CD4-positive, alpha-beta T cell treated with Interleukin-4 for 4 hours (primary cell): Measurements from ENCODE around the gene COQ8A.

Source experiments
- DNase-seq: peaks from one replicate; pipeline ENCODE4 v3.0.0-alpha.2; 2020

The COQ8A gene

GRCh38 chr1:226940029-226940805 lies at the start of gene COQ8A:
Gene COQ8A (plus strand): TSS chr1:226940294. CDS start chr1:226961386, 21,092 bp downstream.
- DNase-seq: peak; percentile 100

- DNase-seq: no peak
These were observed 49.6 kb upstream of the COQ8A start for GRCh38 chr1:226890331-226891108.

GRCh38 chr1:226891346-226891745 lies 48.7 kb upstream of the COQ8A start:
- DNase-seq: no peak

- DNase-seq: no peak
These were observed 48.1 kb upstream of the COQ8A start for GRCh38 chr1:226891846-226892523.

- DNase-seq: no peak
These were observed 47.6 kb upstream of the COQ8A start for GRCh38 chr1:226892524-226892875.

GRCh38 chr1:226893936-226894335 lies 46.2 kb upstream of the COQ8A start:
- no peak for DNase-seq

GRCh38 chr1:226894826-226895225 lies 45.3 kb upstream of the COQ8A start:
- DNase-seq: no peak

GRCh38 chr1:226895644-226896043 lies 44.5 kb upstream of the COQ8A start:
- no peak for DNase-seq

GRCh38 chr1:226898246-226898645 lies 41.8 kb upstream of the COQ8A start:
- no peak for DNase-seq

- no peak for DNase-seq
These were observed 38.7 kb upstream of the COQ8A start for GRCh38 chr1:226901421-226901820.

GRCh38 chr1:226902601-226903000 lies 37.5 kb upstream of the COQ8A start:
- DNase-seq: no peak

- DNase-seq: no peak
These were observed 36.0 kb upstream of the COQ8A start for GRCh38 chr1:226903819-226904716.

GRCh38 chr1:226904772-226905171 lies 35.3 kb upstream of the COQ8A start:
- DNase-seq: no peak

- DNase-seq: no peak
These were observed 31.7 kb upstream of the COQ8A start for GRCh38 chr1:226908419-226908818.

GRCh38 chr1:226908913-226909312 lies 31.2 kb upstream of the COQ8A start:
- no peak for DNase-seq

GRCh38 chr1:226912587-226913176 lies 27.4 kb upstream of the COQ8A start:
- DNase-seq: peak; percentile 14

- DNase-seq: no peak
These were observed 24.5 kb upstream of the COQ8A start for GRCh38 chr1:226915672-226915995.

- no peak for DNase-seq
These were observed 23.6 kb upstream of the COQ8A start for GRCh38 chr1:226916497-226916896.

GRCh38 chr1:226919587-226919986 lies 20.5 kb upstream of the COQ8A start:
- no peak for DNase-seq

GRCh38 chr1:226919995-226920394 lies 20.1 kb upstream of the COQ8A start:
- DNase-seq: no peak

GRCh38 chr1:226920446-226920894 lies 19.6 kb upstream of the COQ8A start:
- no peak for DNase-seq

- DNase-seq: no peak
These were observed 18.6 kb upstream of the COQ8A start for GRCh38 chr1:226921504-226921903.
